ENCODE results near the gene GRB10. TPM values are rescaled to one million over a fixed set of nuclear protein-coding genes. Genes with fewer than 3 reads are reported as not detected.

Gene GRB10
- total and polyA plus RNA-seq, 4 donors = 10.7 to 53.1 (median 17.5) TPM

GRCh38 chr7:50644586-50644985 lies 138.1 kb downstream of the GRB10 start:
- no peak overlapping the region for H3K4me3 ChIP-seq (ENCODE audit: low read depth in 1 of 3, low read length in 3 of 3)
- no peak overlapping the region for H3K9ac ChIP-seq (ENCODE audit: low read depth in 1 of 2, low read length in 2 of 2)
- peaks cover 0 to 10% (median 2%) of the 10 kb centered on the region in 4 donors for H3K36me3 ChIP-seq (ENCODE audit: control insufficient read depth in 4 of 4, insufficient read depth in 3 of 4, low read depth in 1 of 4, low read length in 3 of 4)
- H3K27me3 ChIP-seq (ENCODE audit: control insufficient read depth in 4 of 4, insufficient read depth in 4 of 4, low read length in 3 of 4) = no peaks in the 10 kb centered on the region
- H3K27ac ChIP-seq (ENCODE audit: low read depth in 1 of 2, low read length in 2 of 2) = no peak overlapping the region
- 97% methylated on average over 5 of the region's 5 CpGs for WGBS
- peak; percentile 23 for DNase-seq (ENCODE audit: low spot score)
- H3K9me3 ChIP-seq (ENCODE audit: control insufficient read depth in 4 of 4, low read length in 3 of 4) = no peaks in the 10 kb centered on the region
- TF ChIP-seq, protein P1, sequence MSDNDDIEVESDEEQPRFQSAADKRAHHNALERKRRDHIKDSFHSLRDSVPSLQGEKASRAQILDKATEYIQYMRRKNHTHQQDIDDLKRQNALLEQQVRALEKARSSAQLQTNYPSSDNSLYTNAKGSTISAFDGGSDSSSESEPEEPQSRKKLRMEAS (IDR thresholded peaks at IDR 0.05) = no peak
- TF ChIP-seq FOXA2 (IDR thresholded peaks at IDR 0.05) = no peak
- TF ChIP-seq FOXA1 (IDR thresholded peaks at IDR 0.05) = no peak
- TF ChIP-seq YY1 (IDR thresholded peaks at IDR 0.05) = no peak
- TF ChIP-seq TAF1 (conservative IDR thresholded peaks at IDR 0.05) = no peak
- TF ChIP-seq, protein P2, sequence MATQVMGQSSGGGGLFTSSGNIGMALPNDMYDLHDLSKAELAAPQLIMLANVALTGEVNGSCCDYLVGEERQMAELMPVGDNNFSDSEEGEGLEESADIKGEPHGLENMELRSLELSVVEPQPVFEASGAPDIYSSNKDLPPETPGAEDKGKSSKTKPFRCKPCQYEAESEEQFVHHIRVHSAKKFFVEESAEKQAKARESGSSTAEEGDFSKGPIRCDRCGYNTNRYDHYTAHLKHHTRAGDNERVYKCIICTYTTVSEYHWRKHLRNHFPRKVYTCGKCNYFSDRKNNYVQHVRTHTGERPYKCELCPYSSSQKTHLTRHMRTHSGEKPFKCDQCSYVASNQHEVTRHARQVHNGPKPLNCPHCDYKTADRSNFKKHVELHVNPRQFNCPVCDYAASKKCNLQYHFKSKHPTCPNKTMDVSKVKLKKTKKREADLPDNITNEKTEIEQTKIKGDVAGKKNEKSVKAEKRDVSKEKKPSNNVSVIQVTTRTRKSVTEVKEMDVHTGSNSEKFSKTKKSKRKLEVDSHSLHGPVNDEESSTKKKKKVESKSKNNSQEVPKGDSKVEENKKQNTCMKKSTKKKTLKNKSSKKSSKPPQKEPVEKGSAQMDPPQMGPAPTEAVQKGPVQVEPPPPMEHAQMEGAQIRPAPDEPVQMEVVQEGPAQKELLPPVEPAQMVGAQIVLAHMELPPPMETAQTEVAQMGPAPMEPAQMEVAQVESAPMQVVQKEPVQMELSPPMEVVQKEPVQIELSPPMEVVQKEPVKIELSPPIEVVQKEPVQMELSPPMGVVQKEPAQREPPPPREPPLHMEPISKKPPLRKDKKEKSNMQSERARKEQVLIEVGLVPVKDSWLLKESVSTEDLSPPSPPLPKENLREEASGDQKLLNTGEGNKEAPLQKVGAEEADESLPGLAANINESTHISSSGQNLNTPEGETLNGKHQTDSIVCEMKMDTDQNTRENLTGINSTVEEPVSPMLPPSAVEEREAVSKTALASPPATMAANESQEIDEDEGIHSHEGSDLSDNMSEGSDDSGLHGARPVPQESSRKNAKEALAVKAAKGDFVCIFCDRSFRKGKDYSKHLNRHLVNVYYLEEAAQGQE (IDR thresholded peaks at IDR 0.05) = no peak
- no peak for TF ChIP-seq EGR1 (IDR thresholded peaks at IDR 0.05; ENCODE audit: low read depth in 2 of 2)
- H3K4me1 ChIP-seq (ENCODE audit: control insufficient read depth in 4 of 4, insufficient read depth in 4 of 4, low read length in 3 of 4) = no peaks in the 10 kb centered on the region

- Histone ChIP-seq H3K4me1 (ENCODE audit: control insufficient read depth in 4 of 4, insufficient read depth in 4 of 4, low read length in 3 of 4) (no peaks in the 10 kb centered on the region), H3K9me3 (ENCODE audit: control insufficient read depth in 4 of 4, low read length in 3 of 4) (no peaks in the 10 kb centered on the region), H3K36me3 (ENCODE audit: control insufficient read depth in 4 of 4, insufficient read depth in 3 of 4, low read depth in 1 of 4, low read length in 3 of 4) (peaks cover 0 to 10% (median 2%) of the 10 kb centered on the region in 4 donors), H3K4me3 (ENCODE audit: low read depth in 1 of 3, low read length in 3 of 3) (no peak overlapping the region), H3K9ac (ENCODE audit: low read depth in 1 of 2, low read length in 2 of 2) (no peak overlapping the region), H3K27ac (ENCODE audit: low read depth in 1 of 2, low read length in 2 of 2) (no peak overlapping the region), H3K27me3 (ENCODE audit: control insufficient read depth in 4 of 4, insufficient read depth in 4 of 4, low read length in 3 of 4) (no peaks in the 10 kb centered on the region)
- TF ChIP-seq FOXA1 (IDR thresholded peaks at IDR 0.05) (no peak), ZBTB33 (IDR thresholded peaks at IDR 0.05) (no peak), TAF1 (conservative IDR thresholded peaks at IDR 0.05) (no peak), HNF4G (IDR thresholded peaks at IDR 0.05) (no peak), YY1 (IDR thresholded peaks at IDR 0.05) (no peak), NR2F2 (IDR thresholded peaks at IDR 0.05) (no peak), RAD21 (IDR thresholded peaks at IDR 0.05) (no peak), HNF4A (conservative IDR thresholded peaks at IDR 0.05) (no peak), SP1 (IDR thresholded peaks at IDR 0.05) (no peak), ATF3 (IDR thresholded peaks at IDR 0.05) (no peak), EGR1 (IDR thresholded peaks at IDR 0.05; ENCODE audit: low read depth in 2 of 2) (no peak)
- TF ChIP-seq, protein P1 (IDR thresholded peaks at IDR 0.05) = no peak
- TF ChIP-seq, protein P2 (IDR thresholded peaks at IDR 0.05) = no peak
- TF ChIP-seq, protein P3, sequence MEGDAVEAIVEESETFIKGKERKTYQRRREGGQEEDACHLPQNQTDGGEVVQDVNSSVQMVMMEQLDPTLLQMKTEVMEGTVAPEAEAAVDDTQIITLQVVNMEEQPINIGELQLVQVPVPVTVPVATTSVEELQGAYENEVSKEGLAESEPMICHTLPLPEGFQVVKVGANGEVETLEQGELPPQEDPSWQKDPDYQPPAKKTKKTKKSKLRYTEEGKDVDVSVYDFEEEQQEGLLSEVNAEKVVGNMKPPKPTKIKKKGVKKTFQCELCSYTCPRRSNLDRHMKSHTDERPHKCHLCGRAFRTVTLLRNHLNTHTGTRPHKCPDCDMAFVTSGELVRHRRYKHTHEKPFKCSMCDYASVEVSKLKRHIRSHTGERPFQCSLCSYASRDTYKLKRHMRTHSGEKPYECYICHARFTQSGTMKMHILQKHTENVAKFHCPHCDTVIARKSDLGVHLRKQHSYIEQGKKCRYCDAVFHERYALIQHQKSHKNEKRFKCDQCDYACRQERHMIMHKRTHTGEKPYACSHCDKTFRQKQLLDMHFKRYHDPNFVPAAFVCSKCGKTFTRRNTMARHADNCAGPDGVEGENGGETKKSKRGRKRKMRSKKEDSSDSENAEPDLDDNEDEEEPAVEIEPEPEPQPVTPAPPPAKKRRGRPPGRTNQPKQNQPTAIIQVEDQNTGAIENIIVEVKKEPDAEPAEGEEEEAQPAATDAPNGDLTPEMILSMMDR (IDR thresholded peaks at IDR 0.05; ENCODE audit: low read depth, low read length, missing input control) = no peak
- no peak for DNase-seq (ENCODE audit: low spot score)
- WGBS = 86% methylated on average over 6 of the region's 6 CpGs
Measured at GRCh38 chr7:50644114-50644513, 138.6 kb downstream of the GRB10 start.
